H1 (cell line): ENCODE results near the gene CHST2. TPM values are rescaled to one million over a fixed set of nuclear protein-coding genes. Genes with fewer than 3 reads are reported as not detected.

Source experiments
- CTCF ChIA-PET: fragments of 300-600 bp; sonication (Branson Sonifier 250); formaldehyde crosslinking; loops from one replicate; lab custom pipeline; 2021; ENCODE audit not compliant: partially characterized antibody; lab: Charles Lee
- POLR2A ChIA-PET: fragments of 300-600 bp; sonication (Branson Sonifier 250); formaldehyde crosslinking; loops from one replicate; lab custom pipeline; 2021; ENCODE audit warnings: inconsistent platforms; ENCODE audit not compliant: partially characterized antibody; lab: Charles Lee
- DNase-seq, 2 experiments: peaks; one replicate each; pipeline versions ENCODE4 v3.0.0 to v3.0.0-alpha.2; 2010 to 2022; ENCODE audit warnings: low spot score in 2 of 2, low read depth in 1 of 2, mixed read lengths in 1 of 2
- FAIRE-seq: peaks from 2 replicates; lab custom pipeline; 2011; peaks lifted over from hg19 to GRCh38; lab: Jason Lieb, UNC
- H2AFZ ChIP-seq: 2 replicates; pipeline ENCODE4 v1.8.1; 2012; ENCODE audit warnings: low read length, inconsistent platforms
- H2AK5ac ChIP-seq: 2 replicates; pipeline ENCODE4 v1.6.1; 2013; ENCODE audit warnings: low read depth, low read length
- H2BK120ac ChIP-seq: replicated peaks from 2 replicates; pipeline ENCODE3; 2013; ENCODE audit warnings: low read depth, low read length, inconsistent platforms
- H2BK12ac ChIP-seq: 2 replicates; pipeline ENCODE4 v1.6.1; 2013; ENCODE audit warnings: low read depth, low read length
- H2BK15ac ChIP-seq: 2 replicates; pipeline ENCODE4 v1.6.1; 2013; ENCODE audit warnings: low read length
- H2BK20ac ChIP-seq: 2 replicates; pipeline ENCODE4 v1.6.1; 2013; ENCODE audit warnings: low read length
- H2BK5ac ChIP-seq: 2 replicates; pipeline ENCODE4 v1.6.1; 2013; ENCODE audit warnings: low read depth, low read length
- H3K14ac ChIP-seq: 2 replicates; pipeline ENCODE4 v1.6.1; 2013; ENCODE audit warnings: inconsistent platforms; ENCODE audit not compliant: insufficient read length
- H3K18ac ChIP-seq: 2 replicates; pipeline ENCODE4 v1.6.1; 2013; ENCODE audit warnings: low read length; ENCODE audit errors: extremely low read depth
- H3K23ac ChIP-seq: 2 replicates; pipeline ENCODE4 v1.6.1; 2013; ENCODE audit warnings: inconsistent platforms; ENCODE audit not compliant: insufficient read length
- H3K23me2 ChIP-seq: 2 replicates; pipeline ENCODE4 v1.6.1; 2013; ENCODE audit warnings: low read depth, low read length
- H3K27ac ChIP-seq: 2 replicates; pipeline ENCODE4 v1.6.1; 2011; ENCODE audit warnings: low read depth, low read length, inconsistent platforms
- H3K27me3 ChIP-seq, 4 experiments: replicated peaks in 1 of 4; 1 replicate in 1 of 4; 2 replicates in 3 of 4; pipeline versions ENCODE4 v1.6.1 to v1.8.1; 2011 to 2013; ENCODE audit warnings: low read length in 3 of 4, mild to moderate bottlenecking in 3 of 4, inconsistent platforms in 2 of 4, mixed read lengths in 2 of 4, moderate library complexity in 1 of 4; ENCODE audit not compliant: control insufficient read depth in 3 of 4, insufficient read depth in 3 of 4; ENCODE audit errors: extremely low read depth in 1 of 4
- H3K36me3 ChIP-seq, 4 experiments: 2 replicates each; pipeline versions ENCODE4 v1.6.1 to v1.8.1; 2011 to 2013; ENCODE audit warnings: mild to moderate bottlenecking in 4 of 4, low read length in 3 of 4, moderate library complexity in 2 of 4, control low read depth in 1 of 4, inconsistent platforms in 1 of 4; ENCODE audit not compliant: insufficient read depth in 4 of 4, control insufficient read depth in 2 of 4
- H3K4ac ChIP-seq: replicated peaks from 2 replicates; pipeline ENCODE3; 2013; ENCODE audit warnings: low read length, low read depth, mixed read lengths, inconsistent platforms; ENCODE audit not compliant: insufficient read length
- H3K4me1 ChIP-seq, 4 experiments: replicated peaks in 1 of 4; 1 replicate in 1 of 4; 2 replicates in 3 of 4; pipeline versions ENCODE4 v1.6.1 to v1.8.1; 2011 to 2013; ENCODE audit warnings: low read length in 3 of 4, inconsistent platforms in 2 of 4, mixed read lengths in 1 of 4; ENCODE audit not compliant: insufficient read depth in 4 of 4, control insufficient read depth in 3 of 4
- H3K4me2 ChIP-seq, 2 experiments: 2 replicates each; pipeline versions ENCODE4 v1.6.1 to v1.8.1; 2011 to 2013; ENCODE audit warnings: low read depth in 2 of 2, low read length in 2 of 2, control low read depth in 1 of 2, inconsistent platforms in 1 of 2, mild to moderate bottlenecking in 1 of 2; ENCODE audit not compliant: insufficient read depth in 1 of 2
- H3K4me3 ChIP-seq, 4 experiments: fragments of 200-600, 300-600 bp in 1 of 4; sonication (generic), shearing (Covaris generic), sonication (Bioruptor Twin) in 1 of 4; 2 replicates each; pipeline versions ENCODE4 v1.5.1 to v1.8.1; 2011 to 2016; ENCODE audit warnings: low read length in 4 of 4, low read depth in 3 of 4, control low read depth in 2 of 4, inconsistent platforms in 2 of 4, mild to moderate bottlenecking in 2 of 4, mixed read lengths in 1 of 4, moderate library complexity in 1 of 4; ENCODE audit not compliant: insufficient read depth in 2 of 4; ENCODE audit errors: extremely low read depth in 1 of 4
- H3K56ac ChIP-seq: replicated peaks from 2 replicates; pipeline ENCODE3; 2013; ENCODE audit warnings: low read depth, mild to moderate bottlenecking, mixed read lengths, low read length, inconsistent platforms; ENCODE audit not compliant: insufficient read length
- H3K79me1 ChIP-seq: 2 replicates; pipeline ENCODE4 v1.6.1; 2013; ENCODE audit warnings: low read depth, low read length, control low read depth
- H3K79me2 ChIP-seq, 2 experiments: 2 replicates each; pipeline versions ENCODE4 v1.6.1 to v1.8.1; 2012 to 2013; ENCODE audit warnings: low read length in 2 of 2, mild to moderate bottlenecking in 2 of 2, inconsistent platforms in 1 of 2; ENCODE audit not compliant: insufficient read depth in 2 of 2, control insufficient read depth in 1 of 2
- H3K9ac ChIP-seq, 4 experiments: replicated peaks in 1 of 4; 1 replicate in 1 of 4; 2 replicates in 3 of 4; pipeline versions ENCODE4 v1.6.1 to v1.8.1; 2011 to 2013; ENCODE audit warnings: low read depth in 3 of 4, low read length in 3 of 4, control low read depth in 2 of 4, mild to moderate bottlenecking in 2 of 4, moderate library complexity in 2 of 4, inconsistent platforms in 1 of 4; ENCODE audit errors: extremely low read depth in 1 of 4
- H3K9me3 ChIP-seq, 2 experiments: 2 replicates each; pipeline versions ENCODE4 v1.6.1 to v1.8.1; 2012 to 2013; ENCODE audit warnings: mild to moderate bottlenecking in 2 of 2, moderate library complexity in 2 of 2, control low read depth in 1 of 2, inconsistent platforms in 1 of 2, low read depth in 1 of 2, low read length in 1 of 2, mixed read lengths in 1 of 2; ENCODE audit not compliant: insufficient read depth in 2 of 2
- H4K20me1 ChIP-seq, 2 experiments: replicated peaks in 1 of 2; 2 replicates each; pipeline versions ENCODE3 to v1.8.1; 2011 to 2013; ENCODE audit warnings: inconsistent platforms in 2 of 2, low read length in 2 of 2, mild to moderate bottlenecking in 1 of 2; ENCODE audit not compliant: insufficient read depth in 2 of 2, control insufficient read depth in 1 of 2
- H4K5ac ChIP-seq: 2 replicates; pipeline ENCODE4 v1.6.1; 2013; ENCODE audit warnings: low read length, low read depth, mixed read lengths, inconsistent platforms; ENCODE audit not compliant: insufficient read length
- H4K8ac ChIP-seq: 2 replicates; pipeline ENCODE4 v1.8.0; 2013; ENCODE audit warnings: mild to moderate bottlenecking, moderate library complexity, low read length, inconsistent platforms; ENCODE audit not compliant: insufficient read depth; ENCODE audit errors: extremely low read depth
- H4K91ac ChIP-seq: replicated peaks from 2 replicates; pipeline ENCODE3; 2013; ENCODE audit warnings: low read length, mixed read lengths, inconsistent platforms; ENCODE audit not compliant: insufficient read length
- BCL11A ChIP-seq, 2 experiments: IDR thresholded peaks; one replicate each; pipeline ENCODE4 v1.6.1; 2011; ENCODE audit warnings: low read depth in 2 of 2, low read length in 2 of 2, mild to moderate bottlenecking in 2 of 2
- JUN ChIP-seq: IDR thresholded peaks from 2 replicates; pipeline ENCODE4 v1.6.1; 2011; ENCODE audit warnings: low read depth, mild to moderate bottlenecking, improper control_type of control experiment, low read length
- RNF2 ChIP-seq: fragments of 200-900, 300-1000 bp; sonication (generic); IDR thresholded peaks from 2 replicates; pipeline ENCODE4 v1.7.1; 2016; ENCODE audit warnings: borderline replicate concordance, low read depth, mild to moderate bottlenecking, antibody characterized with exemption, low read length; ENCODE audit not compliant: poor library complexity, severe bottlenecking; ENCODE audit errors: missing control alignments
- TEAD4 ChIP-seq: IDR thresholded peaks from 2 replicates; pipeline ENCODE4 v1.6.1; 2012; ENCODE audit warnings: low read depth, low read length, inconsistent platforms, mixed read lengths
- WGBS, 2 experiments: shearing (Covaris generic) in 1 of 2; methylation state at CpG; one replicate each; pipeline versions ENCODE4 v1.1.6 to v1.1.7; 2013 to 2015; ENCODE audit warnings: low lambda C conversion rate in 2 of 2, mixed read lengths in 2 of 2, inconsistent platforms in 1 of 2, low coverage in 1 of 2, missing lambda C conversion rate in 1 of 2; ENCODE audit not compliant: insufficient replicate concordance in 2 of 2, insufficient coverage in 1 of 2, insufficient read length in 1 of 2; ENCODE audit errors: extremely low coverage in 1 of 2, missing lambda C conversion rate in 1 of 2; 5-methylcytosine and 5-hydroxymethylcytosine counted together
- polyA plus RNA-seq, 7 experiments: library from polyadenylated mRNA; depleted of rRNA in 3 of 7; stranded (reverse) in 5 of 7; unstranded in 2 of 7; fragments of >200 nt in 5 of 7; fragments of 200-250 nt in 2 of 7; gene quantifications; 1 replicate in 5 of 7; 2 replicates in 1 of 7; 4 replicates in 1 of 7; pipeline versions ENCODE4 v1.2.1 to v1.2.3, GENCODE V29; 2011 to 2013; ENCODE audit warnings: missing spikeins in 2 of 7, mixed read lengths in 2 of 7
- total RNA-seq: library from RNA; stranded (reverse); fragmentation: NEBNext Ultra II Directional; extraction: Animal tissue kit (Norgen Biotek cat#: 25700); gene quantifications from 2 replicates; pipeline ENCODE4 v1.2.1, GENCODE V29; 2021

The CHST2 gene
- total and polyA plus RNA-seq, 2 of the 8 experiments (the other 6 are each of a cell fraction or from before 2014, with no cell fraction given), result 3.2 to 15.1 TPM

- no peaks in the 10 kb centered on the region for H3K27me3 ChIP-seq
- no peak overlapping the region for H3K4ac ChIP-seq
- no peak overlapping the region for H3K14ac ChIP-seq
- no peak overlapping the region for H2AK5ac ChIP-seq
- no peaks in the 10 kb centered on the region for H4K20me1 ChIP-seq
- no peak overlapping the region for H3K9ac ChIP-seq
- H3K79me1 ChIP-seq, result no peaks in the 10 kb centered on the region
- H3K23me2 ChIP-seq, result no peaks in the 10 kb centered on the region
- ChIA-PET POLR2A (no interaction called here), CTCF (no interaction called here)
- H3K79me2 ChIP-seq, result no peaks in the 10 kb centered on the region
- WGBS, 2 experiments, result 83% methylated on average over 5 of the region's 5 CpGs; no CpG with 5 or more reads in 1 of the 2 experiments
- no peak overlapping the region for H2BK15ac ChIP-seq
- DNase-seq (no peak), FAIRE-seq (no peak)
- no peaks in the 10 kb centered on the region; a peak in 1 of 8 replicates for H3K36me3 ChIP-seq
- no peak overlapping the region for H2BK12ac ChIP-seq
- no peak overlapping the region for H3K27ac ChIP-seq
- no peak overlapping the region for H2BK5ac ChIP-seq
- no peak overlapping the region for H4K8ac ChIP-seq
- H3K4me3 ChIP-seq, result no peak overlapping the region
- 0 out of 2 replicates have a peak overlapping the region, but pooled peaks have one; percentile 24 for H2AFZ ChIP-seq
- TF ChIP-seq TEAD4 (no peak), JUN (no peak), BCL11A (IDR thresholded peaks at IDR 0.05; ENCODE audit: low read depth in 2 of 2, low read length in 2 of 2) (no peak), RNF2 (no peak)
- no peak overlapping the region for H2BK20ac ChIP-seq
- no peak overlapping the region for H4K5ac ChIP-seq
- no peak overlapping the region for H2BK120ac ChIP-seq
- no peak overlapping the region for H4K91ac ChIP-seq
- H3K23ac ChIP-seq, result no peak overlapping the region
- H3K4me2 ChIP-seq, result no peak overlapping the region
- peaks cover 0 to 13% of the 10 kb centered on the region in 2 experiments; a peak in 2 of 4 replicates for H3K9me3 ChIP-seq
- H3K18ac ChIP-seq, result no peak overlapping the region
- H3K4me1 ChIP-seq, result no peaks in the 10 kb centered on the region; a peak in 1 of 7 replicates
- H3K56ac ChIP-seq, result no peak overlapping the region
These were observed 39.4 kb upstream of the CHST2 start for GRCh38 chr3:143080196-143080595.
